NCI-H1930 (cell line): Measurements from ENCODE around the gene NLRP9.

Experiments
- DNase-seq, 2 experiments: peaks; one replicate each; lab custom pipeline; 2025; lab: John Stamatoyannopoulos, UW

Gene NLRP9

DNA sequence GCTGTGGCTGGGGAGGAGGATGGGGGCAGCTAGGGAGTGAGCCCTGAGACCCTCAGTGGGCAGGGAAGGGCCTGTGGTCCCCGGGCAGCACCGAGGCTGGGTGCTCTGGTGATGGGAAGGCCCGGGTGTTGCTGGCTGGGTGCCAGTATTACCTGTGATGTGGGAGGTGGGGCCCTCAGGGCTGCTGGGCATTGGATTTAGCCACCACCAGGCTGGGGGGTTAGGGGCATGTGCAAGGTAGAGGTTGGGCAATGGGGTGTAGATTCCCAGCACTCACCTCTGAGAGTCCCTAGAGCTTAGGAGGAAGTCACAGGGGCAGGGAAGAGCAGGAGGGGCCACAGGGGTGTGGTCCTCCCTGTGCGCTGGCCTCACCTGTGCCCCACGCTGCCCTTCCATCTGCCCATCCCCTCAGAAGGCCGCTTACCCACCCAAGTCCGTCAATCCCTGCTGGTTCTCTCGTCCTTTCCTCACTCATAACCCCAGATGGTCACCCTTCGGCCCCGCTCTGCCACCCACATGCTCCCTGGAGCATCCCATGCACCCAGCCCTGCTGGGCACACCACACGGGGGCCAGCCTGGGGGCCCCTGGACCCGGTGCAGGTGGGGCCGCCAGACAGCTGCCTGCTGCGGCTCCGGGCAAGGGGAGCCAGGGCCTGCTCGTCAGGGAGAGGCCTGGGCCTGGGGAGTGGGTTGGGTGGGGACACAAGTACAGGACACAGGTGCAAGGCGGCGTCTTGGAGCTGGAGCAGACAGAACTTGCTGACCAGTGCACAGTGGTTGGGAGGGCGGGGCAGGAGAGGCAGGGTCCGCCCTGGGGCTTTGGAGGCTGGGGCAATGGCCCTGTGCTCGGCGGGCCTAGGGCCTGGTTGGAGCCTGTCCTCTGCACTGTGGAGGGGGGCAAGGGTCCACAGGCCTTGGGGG lies 50.7 kb downstream of the NLRP9 start:
- DNase-seq = no peak

DNA sequence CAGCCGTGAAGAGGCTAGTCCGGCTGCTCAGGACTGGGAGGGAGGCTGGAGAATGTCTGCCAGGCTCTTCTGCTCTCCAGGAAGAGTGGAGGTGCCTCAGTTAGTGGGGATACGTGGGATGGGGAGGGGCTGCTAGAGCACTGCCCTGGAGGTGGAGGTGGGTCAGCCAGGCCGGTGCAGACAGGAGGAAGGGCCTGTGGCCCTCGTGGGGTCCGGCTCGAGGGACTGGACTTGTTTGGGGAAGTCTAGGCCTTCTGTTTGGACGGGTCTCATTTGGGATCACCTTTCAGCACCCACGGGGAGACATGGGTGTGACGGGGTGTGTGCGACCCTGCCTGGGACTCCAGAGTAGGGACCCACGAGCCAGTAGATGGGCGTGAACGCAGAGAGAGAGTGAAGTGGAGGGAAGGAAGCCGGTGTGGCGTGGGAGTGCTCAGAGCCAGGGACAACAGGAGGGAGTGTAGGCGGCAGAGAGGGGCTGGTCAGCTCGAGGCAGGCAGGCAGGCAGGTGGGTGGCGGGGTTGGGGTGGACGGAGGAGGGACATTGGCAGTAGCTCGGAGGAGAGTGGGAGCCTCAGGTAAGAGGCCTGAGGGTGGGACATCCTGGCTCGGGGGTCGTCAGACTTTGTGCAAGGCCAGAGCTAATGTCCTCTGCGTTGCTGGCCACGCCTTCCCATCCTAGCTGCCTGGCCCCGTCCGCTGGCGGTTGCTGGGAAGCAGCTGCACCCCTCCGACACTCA lies 51.7 kb downstream of the NLRP9 start:
- DNase-seq = no peak

DNA sequence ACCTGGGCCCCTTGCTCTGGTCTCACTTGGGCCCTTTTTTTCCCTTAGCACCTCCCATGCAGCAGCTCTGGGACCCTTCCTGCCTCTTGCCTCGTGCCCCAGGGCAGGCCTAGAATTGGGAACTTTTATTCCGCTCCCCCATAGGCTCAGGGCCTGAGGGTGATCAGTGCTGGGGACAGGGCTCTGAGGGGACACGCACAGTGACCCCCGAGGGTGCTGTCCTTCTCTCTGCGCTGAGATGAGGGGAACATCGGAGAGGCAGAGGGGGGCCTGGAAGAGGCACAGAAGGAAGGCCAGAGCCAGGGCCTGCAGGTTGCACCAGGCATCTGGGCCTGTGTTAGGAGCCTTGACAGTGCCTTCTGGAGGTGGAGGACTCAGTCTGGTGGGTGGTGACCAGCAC lies 52.4 kb downstream of the NLRP9 start:
- DNase-seq = no peak

DNA sequence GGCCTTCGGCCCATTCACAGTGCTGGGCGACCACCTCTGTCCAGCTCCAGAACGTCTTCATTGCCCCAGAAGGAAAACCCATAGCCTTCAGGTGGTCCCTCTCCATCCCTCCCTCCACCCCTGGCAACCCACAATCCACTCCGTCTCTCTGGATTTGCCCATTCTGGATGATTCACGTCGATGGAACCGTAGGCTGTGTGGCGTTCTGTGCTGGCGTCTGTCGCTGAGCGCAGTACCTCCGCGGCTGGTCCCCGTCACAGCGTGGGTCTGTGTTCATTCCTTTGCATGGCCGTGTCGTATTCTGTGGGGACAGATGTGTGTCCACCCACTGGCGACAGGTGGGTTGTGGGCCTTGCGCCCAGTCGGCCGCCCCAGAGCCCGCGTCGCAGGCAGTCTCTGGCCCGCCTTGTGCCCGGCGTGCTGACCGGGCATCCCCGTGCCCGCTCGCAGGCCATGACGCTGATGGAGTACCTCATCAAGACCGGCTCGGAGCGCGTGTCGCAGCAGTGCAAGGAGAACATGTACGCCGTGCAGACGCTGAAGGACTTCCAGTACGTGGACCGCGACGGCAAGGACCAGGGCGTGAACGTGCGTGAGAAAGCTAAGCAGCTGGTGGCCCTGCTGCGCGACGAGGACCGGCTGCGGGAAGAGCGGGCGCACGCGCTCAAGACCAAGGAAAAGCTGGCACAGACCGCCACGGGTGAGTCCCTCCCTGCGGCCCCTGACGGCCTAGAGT lies 53.1 kb downstream of the NLRP9 start:
- DNase-seq = no peak

DNA sequence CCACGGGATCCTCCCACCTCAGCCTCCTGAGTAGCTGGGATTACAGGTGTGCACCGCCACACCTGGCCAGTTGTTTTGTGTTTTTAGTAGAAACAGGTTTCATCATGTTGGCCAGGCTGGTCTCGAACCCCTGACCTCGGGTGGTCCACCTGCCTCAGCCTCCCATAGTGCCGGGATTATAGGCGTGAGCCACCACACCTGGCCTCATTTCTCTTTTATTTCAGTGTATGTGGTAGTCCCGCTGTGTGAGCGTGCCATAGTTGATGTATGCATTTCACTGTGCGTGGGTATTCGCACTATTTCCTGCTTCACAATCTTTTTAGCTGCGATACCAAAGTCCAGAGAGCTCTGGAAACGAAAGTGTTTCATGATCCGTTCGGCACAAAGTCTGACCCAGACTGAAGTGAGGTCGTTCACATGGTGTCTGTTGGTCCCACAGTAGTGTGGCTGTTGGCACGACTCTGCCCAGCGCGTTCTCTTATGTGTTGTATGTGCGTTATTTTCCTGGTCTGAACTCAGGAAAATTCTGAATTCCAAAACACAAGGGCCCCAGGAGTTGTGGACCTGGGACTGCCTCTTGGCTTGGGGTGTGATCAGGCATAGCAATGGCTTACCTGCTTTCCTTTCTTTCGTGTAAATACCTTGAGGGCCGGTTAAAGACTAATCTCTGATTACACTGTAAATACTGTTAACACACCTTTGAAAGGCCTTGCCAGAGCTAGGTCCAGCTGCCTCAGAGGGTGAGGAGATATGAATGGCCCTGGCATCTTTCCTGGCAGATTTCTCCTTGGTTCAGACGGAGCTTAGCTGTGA lies 54.5 kb downstream of the NLRP9 start:
- DNase-seq = no peak

DNA sequence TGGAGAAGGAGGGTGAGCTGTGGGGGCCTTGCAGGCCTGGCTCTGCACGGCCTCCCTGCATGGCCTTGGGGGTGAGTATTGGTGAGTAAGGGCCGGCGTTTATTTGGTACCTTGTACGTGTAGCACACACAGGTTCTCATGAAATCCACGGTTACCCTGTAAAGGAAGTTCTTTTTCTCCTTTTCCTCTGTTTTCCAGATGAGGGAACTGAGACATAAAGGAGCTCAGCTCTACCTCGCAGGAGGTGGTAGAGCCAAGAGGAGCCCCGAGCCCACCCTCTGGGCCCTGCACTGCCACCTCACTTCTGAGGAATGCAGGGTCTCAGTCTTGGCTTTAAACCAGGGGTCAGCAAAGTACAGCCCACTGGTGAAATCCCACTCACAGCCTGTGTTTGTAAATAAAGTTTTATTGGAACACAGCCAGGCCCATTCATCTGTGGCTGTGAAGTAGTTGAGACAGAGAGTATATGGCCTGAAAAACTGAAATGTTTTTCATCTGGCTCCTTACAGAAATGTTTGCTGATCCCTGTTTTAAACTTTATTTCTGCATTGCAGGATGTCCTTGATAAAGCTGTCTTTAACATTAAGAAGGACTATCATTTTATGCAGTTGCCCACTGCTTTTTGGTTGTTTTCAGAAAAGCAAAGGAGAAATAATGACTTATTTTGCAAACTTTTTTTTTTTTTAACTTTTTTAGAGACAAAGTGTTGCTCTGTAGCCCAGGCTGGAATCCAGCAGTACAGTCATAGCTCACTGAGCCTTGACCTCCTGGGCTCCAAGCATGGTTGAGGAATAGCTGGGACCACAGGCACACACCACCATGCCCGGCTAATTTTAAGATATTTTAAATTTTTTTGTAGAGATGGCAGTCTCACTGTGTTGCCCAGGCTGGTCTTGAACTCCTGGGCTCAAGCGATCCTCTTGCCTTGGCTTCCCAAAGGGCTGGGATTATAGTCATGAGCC lies 56.8 kb downstream of the NLRP9 start:
- DNase-seq = no peak

DNA sequence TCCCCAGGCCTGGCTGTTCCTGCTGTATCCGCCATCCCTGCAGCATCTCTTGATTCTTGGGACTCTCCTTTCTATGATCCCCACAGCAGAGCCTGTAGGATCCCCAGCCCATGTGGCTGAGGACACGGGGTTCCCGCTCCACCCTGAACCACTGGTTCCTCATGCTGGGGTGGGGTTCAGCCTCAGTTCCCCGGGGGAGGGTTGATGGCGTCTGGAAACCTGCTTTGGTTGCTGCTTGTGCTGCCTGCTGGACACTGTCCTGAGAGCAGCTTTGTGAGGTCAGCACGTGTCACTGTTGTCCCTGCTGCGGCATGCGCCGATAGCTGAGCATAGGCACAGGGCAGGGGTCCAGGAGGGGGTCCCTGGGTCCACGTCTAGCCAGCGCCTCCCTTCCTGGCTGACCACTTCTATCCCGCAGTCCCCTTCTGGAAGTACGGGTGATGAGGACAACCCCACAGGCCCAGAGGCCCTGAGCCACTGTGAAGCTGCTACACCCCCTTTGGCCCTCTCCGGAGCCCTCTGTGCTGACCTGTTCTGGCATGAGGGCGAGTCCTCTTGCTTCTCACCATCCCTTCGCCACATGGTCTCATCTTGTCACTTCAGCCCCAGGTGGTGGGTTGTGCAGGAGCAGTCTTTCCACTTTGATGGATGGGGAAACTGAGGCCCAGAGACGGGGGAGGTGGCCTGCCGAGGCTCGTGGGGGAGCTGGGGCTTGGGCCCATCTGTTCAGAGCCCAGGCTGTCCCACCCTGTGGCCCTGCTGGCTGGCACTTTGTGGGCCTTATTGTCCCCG lies 57.7 kb downstream of the NLRP9 start:
- DNase-seq = no peak

DNA sequence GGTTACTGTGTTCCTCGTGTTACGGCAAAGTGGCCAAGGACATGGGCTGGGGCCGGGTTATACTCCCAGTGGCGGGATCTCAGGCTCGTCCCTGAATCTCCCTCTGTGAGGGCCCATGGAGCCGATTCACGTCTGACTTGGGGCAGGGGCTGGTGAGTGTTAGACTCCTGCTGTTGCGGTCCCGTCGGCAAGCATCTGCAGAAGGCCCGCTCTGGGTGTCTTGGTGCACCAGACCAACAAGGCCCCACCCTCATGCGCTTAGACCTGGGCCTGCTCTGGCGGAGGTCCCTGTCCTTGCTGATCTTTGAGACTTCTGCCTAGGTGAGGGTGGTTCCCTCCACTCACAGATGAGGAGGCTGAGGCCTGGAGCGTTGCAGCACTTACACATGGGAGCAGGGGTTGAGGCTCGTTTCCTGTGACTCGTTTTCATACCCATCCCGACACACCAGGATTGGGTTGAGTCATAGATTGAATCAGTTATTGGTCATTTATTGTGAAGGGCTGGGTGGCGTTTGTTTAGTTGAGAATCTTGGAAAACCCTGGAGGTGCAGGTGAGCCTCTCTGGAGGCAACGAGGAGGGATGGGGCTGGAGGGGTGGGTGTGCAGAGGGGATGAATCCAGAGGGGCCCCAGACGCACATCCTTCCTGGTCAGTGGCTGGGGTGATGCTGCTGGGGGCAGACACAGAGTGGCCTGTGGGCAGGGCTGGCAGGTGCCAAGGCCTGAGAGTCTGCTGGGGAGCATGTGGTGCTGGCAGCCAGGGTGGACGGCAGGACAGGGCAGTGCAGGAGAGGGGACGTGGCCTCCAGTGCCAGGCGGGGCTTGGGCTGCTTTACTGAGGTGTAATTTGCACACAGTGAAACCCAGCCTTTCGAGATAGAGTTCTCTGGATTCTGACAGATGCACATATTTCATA lies 58.6 kb downstream of the NLRP9 start:
- no peak for DNase-seq

DNA sequence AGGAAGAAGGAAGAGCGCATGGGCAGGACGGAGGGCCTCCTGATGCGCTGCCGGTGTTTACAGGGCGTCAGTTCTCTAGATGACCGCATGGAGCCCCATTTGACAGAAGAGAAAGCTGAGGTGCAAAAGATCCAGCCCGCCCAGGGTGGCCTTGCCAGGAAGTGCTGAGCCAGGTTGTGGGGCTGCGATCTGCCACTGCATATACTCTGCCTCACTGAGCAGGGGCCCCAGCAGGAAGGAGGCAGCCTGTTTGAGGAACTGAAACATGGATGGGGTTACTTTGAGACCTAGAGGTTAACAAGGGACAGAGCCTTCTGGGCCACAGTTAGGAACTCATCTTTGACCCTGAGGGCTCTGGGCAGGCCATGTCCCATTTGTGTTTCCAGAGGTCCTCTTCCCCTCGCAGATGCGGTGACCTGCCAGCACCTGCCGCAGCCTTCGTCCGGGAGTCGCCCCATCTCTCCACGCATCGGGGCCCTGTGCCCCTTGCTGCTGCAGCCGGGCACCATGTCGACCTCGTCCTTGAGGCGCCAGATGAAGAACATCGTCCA lies 60.0 kb downstream of the NLRP9 start:
- DNase-seq = no peak

DNA sequence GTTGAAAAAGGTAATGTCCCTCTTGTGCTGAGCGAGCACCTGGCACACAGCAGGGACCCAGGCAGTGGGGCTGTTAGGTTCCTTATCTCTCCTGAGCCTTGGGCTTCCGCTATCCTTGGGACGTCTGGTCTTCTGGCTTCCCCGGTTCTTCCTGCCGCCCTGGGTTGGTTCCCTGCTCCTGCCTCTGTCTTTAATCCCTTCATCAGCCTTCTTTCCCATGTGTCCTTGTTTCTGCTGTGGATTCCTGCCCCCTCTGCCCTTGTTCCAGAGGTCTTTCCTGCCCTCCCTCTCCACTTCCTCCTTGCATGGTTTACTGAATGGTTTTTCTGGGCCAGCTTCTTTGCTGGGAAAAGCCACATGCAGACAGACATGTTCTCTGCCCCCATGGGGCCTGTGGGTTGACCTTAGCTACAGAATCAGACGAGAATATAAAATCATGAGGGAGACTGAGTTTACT lies 60.6 kb downstream of the NLRP9 start:
- DNase-seq = no peak

DNA sequence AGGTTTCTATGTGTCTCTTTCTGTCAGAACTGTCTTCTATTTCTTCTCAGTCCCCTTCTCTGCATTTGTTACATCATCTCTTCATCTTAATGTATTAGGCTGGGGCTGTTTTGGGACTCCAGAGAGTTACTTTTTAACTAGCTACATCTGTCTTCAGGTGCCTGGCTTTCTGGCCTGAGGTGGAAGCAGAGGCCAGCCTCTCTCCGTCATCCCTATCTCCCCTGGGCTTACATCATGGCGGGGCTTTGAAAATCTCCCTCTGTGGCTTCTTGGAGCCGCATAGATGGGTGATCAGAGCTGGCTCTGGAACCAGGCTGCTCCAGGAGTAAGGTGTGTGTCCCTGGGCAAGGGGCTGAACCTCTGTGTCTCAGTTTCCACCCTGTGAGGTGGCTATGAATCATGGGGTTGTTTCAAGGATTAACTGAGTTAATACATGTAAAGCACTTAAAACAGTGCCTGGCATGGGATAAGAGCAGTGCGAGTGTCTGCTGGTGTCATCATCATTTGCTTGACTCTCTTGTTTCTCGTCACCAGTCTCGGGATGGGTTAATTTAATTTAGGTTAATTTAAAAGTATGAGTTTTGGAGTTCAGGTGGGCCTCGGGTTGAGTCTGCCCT lies 61.2 kb downstream of the NLRP9 start:
- DNase-seq = no peak

DNA sequence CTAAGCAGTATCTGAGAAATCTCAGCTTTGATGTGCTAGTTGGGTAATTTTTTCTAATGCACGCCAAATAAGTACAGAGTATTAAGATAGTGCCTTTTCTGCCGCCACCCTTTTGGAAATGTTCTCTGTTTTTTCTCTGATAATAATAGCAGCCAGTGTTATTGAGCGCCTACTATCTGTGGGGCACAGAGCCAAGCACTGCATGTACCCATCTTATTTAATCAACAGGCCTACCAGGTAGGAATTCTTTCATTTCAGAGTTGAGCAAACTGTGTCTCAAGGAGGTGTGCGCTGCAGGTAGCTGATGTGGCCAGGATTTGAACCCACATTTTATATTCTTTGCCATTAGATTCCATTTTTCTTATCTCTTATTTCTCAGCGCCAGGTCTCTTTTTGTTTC lies 61.8 kb downstream of the NLRP9 start:
- DNase-seq = no peak

DNA sequence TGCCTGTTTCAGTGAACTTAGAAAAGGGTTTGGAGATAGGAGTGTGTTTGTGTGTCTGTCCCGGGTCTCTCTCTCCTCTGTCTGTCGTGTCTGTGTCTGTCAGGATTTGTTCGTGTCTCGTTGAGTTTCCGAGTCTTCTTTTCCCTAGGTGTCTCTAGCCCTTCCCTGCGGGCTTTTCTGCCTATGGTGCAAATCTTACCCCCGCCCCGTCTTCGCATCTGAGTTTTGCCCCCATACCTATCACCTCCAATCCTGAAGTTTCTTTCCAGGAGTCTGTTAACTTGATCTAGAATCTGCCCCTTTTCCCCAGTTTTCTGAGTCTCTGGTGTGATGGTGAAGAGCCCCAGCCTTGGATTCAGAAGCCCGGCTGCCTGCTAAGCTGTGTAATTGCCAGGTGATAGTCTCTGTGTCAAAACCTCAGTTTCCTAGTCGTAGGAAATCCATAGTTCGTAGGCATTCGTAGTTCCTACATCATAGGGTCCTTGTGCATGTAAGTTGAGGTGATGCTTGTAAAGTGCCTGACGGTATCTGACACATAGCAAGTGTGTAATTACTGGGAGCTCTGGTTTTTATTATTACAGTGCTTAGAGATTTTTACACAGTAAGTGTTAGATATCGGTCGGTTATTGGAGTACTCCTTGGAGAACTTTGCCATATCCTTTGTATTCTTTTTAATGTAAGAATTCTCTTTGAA lies 62.4 kb downstream of the NLRP9 start:
- DNase-seq = no peak

DNA sequence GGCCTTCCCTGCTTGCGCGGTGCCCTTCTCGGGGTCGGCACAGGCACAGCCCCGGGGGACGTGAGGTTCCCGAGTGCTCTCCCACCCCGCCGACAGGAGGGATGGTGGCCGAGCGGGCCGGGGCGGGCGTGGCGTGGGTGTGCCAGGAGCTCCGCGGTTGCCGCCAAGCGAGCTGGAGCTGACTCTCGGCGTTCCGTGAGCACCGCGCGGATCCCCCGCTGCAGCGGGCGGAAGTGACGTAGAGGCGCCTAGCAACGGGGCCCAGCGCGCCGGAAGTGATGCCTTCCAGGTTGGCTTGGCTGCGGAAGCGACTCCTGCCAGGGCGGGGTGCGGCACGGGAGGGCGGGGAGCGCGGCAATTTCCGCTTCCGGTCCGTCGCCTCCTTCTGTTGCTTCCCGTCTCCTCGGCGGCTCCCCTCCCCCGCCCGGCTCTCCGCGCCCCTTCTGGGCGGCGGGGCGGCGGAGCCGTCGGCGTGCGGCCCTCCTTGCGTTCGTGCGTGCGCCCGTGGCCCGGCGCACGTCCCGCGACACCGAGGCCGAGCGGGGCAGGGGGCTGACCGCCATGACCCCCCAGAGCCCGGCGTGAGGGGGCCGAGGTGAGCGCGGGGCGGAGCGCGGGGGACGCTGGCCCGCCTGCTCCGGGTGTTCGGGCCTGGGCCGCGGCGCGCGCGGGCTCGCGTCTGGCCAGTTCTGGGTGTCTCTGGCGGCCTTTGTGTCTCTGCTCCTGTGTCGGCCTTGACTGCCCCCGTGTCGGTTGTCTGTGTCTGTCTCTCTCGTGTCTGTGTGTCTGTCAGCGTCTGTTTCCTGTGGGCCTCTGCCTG lies 63.2 kb downstream of the NLRP9 start, which contains the start of gene EPN1:
Gene EPN1 (plus strand): TSS at position 386 of the 820 bp plus-strand sequence. CDS start 3,402 bp downstream, outside the sequence.
- DNase-seq = peak; percentile 96 to 99

DNA sequence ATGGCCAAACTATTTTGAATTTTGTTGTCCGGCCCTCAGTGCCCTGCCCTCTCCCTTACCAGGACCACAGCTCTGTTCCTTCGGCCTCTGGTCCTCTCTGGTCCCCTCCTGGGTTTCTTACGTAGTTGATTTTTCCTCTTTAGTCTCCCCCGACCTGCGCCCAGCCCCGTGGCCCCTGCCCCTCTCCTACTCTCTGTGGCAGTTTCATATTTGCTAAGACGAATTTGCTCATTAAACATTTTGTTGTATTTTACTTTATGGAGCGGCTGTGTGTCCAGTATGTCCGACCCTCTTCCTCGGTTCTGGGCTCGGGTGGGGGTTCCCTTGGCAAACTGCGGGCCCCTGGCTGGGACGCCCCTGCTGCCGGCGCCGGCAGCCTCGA lies 63.8 kb downstream of the NLRP9 start:
- no peak for DNase-seq

DNA sequence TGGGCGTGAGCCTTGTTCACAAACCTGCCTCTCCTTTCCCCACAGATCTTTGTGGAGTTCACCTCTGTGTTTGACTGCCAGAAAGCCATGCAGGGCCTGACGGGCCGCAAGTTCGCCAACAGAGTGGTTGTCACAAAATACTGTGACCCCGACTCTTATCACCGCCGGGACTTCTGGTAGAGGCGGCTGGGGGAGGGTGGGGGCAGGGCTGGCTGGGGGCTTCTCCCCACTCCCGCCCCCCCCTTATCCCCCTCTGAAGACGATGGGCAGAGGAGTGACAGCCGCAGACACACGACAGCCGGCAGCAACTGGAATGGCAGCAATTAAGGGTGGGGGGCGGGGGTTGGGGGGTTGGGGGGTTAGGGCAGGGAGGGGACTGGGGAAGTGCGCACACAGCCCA lies 64.3 kb downstream of the NLRP9 start:
- no peak for DNase-seq
